HG03025 (cell line): ENCODE results near the gene TRIM17.

Experiments used
- ATAC-seq: cut with Tn5 transposase; IDR thresholded peaks from one replicate; pipeline ENCODE4 v1.9.1; 2021; ENCODE audit warnings: mild to moderate bottlenecking, moderate library complexity; ENCODE audit not compliant: unreplicated experiment, low FRiP score

TRIM17 gene

GRCh38 chr1:228361314-228362140 lies 55.1 kb downstream of the TRIM17 start:
- ATAC-seq: no peak

- no peak for ATAC-seq
These were observed 55.9 kb downstream of the TRIM17 start for GRCh38 chr1:228360533-228361313.

GRCh38 chr1:228359613-228360532 lies 56.8 kb downstream of the TRIM17 start:
- ATAC-seq: no peak

- no peak for ATAC-seq
These were observed 57.7 kb downstream of the TRIM17 start for GRCh38 chr1:228358764-228359612.

GRCh38 chr1:228358039-228358763 lies 58.5 kb downstream of the TRIM17 start:
- ATAC-seq: no peak
